ENCODE measurements around the gene ARL1. TPM values are rescaled to one million over a fixed set of nuclear protein-coding genes. Genes with fewer than 3 reads are reported as not detected.
"Not testable (repeated sequence)": the region's sequence is repeated elsewhere in the genome, so short reads cannot be mapped to it uniquely, and the experiment has no call there.

Gene ARL1
- total and polyA plus RNA-seq, 4 donors, result 64.9 to 112 (median 74.3) TPM

DNA sequence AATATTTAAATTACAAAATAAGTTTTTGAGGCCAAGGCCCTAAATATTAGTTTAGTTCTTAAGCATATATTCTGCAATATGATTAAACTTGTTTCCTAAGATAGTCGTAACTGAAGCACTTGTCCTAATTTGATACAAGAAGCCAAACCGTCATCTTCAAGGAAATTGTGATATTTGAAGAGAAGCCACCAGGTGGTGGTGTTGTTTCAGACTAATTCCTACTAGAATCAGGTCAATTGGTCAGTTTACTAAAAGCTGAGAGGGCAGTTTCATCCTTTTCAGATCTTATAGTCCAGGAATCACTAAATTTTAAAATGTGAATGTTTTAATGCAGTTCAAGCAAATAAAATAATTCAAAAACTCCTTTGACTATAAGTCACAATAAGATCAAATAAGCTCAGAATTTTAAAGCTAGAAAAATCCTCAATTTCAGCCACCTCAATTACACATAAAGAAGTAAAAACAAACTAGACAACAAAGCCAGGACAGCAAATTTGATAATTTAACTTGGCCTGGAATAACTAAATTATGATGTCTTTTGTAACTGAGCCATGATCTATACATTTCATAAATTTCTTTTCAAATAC lies 7.1 kb upstream of the ARL1 start:
- no CpG with 5 or more reads among the region's 2 CpGs for WGBS (ENCODE audit: insufficient coverage)
- peak in 5 of 6 donors; percentile 33 to 87 (median 46) for DNase-seq (ENCODE audit: low read depth in 4 of 6, low spot score in 6 of 6)

DNA sequence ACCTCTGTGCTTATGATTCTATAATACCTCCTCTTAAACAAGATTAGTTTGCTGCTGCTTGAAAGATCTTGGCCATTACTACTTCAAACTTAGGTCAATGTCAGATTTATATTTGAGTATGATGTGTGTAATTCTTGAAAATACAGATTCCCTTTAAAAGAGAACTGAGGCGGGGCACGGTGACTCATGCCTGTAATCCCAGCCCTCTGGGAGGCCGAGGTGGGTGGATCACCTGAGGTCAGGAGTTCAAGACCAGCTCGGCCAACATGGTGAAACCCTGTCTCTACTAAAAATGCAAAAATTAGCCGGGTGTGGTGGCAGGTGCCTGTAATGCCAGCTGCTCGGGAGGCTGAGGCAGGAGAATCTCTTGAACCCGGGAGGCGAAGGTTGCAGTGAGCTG lies 2.6 kb upstream of the ARL1 start:
- H3K9me3 ChIP-seq (ENCODE audit: control insufficient read depth, insufficient read depth, low read length); H3K4me3 ChIP-seq (ENCODE audit: low read depth, low read length); H3K36me3 ChIP-seq (ENCODE audit: control insufficient read depth, insufficient read depth, low read length); H3K27ac ChIP-seq (ENCODE audit: low read depth, low read length); H3K27me3 ChIP-seq (ENCODE audit: control insufficient read depth, insufficient read depth, low read length); DNase-seq (ENCODE audit: low read depth in 4 of 6, low spot score in 6 of 6): not testable (repeated sequence)
- WGBS (ENCODE audit: insufficient coverage), result 97% methylated on average over 4 of the region's 8 CpGs
- peaks cover 11% of the 10 kb centered on the region for H3K4me1 ChIP-seq (ENCODE audit: control insufficient read depth, insufficient read depth, low read length)

More for the DNA sequence above, 7.1 kb upstream of the ARL1 start:
- no peak overlapping the region for H3K4me3 ChIP-seq (ENCODE audit: low read depth, low read length)
- no peaks in the 10 kb centered on the region for H3K4me1 ChIP-seq (ENCODE audit: control insufficient read depth, insufficient read depth, low read length)
- H3K27ac ChIP-seq (ENCODE audit: low read depth, low read length), result no peak overlapping the region
- H3K9me3 ChIP-seq (ENCODE audit: control insufficient read depth, insufficient read depth, low read length), result no peaks in the 10 kb centered on the region
- no peaks in the 10 kb centered on the region for H3K27me3 ChIP-seq (ENCODE audit: control insufficient read depth, insufficient read depth, low read length)
- no peaks in the 10 kb centered on the region for H3K36me3 ChIP-seq (ENCODE audit: control insufficient read depth, insufficient read depth, low read length)

DNA sequence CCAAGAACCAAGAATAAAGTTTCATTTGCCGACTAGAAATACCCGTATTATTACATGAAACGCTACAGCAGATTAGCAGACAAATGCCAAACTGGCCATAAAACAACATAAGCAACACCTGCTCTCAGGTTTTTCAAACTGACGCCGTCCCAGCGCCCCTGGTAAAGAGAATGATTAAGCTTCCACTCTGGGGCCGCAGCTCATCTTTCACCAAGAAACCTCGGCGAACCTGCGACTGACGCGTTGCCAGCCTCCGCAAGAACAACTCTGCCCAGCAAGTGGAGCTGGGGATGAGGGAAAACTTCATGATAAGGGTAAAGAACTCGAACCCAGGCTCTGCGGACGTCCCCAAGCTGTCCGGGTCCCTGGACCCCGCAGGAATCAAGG lies 530 bp downstream of the ARL1 start:
- Histone ChIP-seq H3K27me3 (ENCODE audit: control insufficient read depth, insufficient read depth, low read length) (no peaks in the 10 kb centered on the region), H3K36me3 (ENCODE audit: control insufficient read depth, insufficient read depth, low read length) (no peaks in the 10 kb centered on the region), H3K4me1 (ENCODE audit: control insufficient read depth, insufficient read depth, low read length) (peaks cover 11% of the 10 kb centered on the region), H3K27ac (ENCODE audit: low read depth, low read length) (peak overlapping the region; percentile 96), H3K9me3 (ENCODE audit: control insufficient read depth, insufficient read depth, low read length) (no peaks in the 10 kb centered on the region), H3K4me3 (ENCODE audit: low read depth, low read length) (peak overlapping the region; percentile 98)
- peak in 1 of 6 donors; percentile 6 for DNase-seq (ENCODE audit: low read depth in 4 of 6, low spot score in 6 of 6)
- 1% methylated on average over 18 of the region's 18 CpGs for WGBS (ENCODE audit: insufficient coverage)

DNA sequence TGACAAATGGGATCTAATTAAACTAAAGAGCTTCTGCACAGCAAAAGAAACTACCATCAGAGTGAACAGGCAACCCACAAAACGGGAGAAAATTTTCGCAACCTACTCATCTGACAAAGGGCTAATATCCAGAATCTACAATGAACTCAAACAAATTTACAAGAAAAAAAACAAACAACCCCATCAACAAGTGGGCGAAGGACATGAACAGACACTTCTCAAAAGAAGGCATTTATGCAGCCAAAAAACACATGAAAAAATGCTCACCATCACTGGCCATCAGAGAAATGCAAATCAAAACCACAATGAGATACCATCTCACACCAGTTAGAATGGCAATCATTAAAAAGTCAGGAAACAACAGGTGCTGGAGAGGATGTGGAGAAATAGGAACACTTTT lies 16.4 kb downstream of the ARL1 start:
- not testable (repeated sequence) for H3K4me1 ChIP-seq (ENCODE audit: control insufficient read depth, insufficient read depth, low read length); H3K9me3 ChIP-seq (ENCODE audit: control insufficient read depth, insufficient read depth, low read length); H3K36me3 ChIP-seq (ENCODE audit: control insufficient read depth, insufficient read depth, low read length); DNase-seq (ENCODE audit: low read depth in 4 of 6, low spot score in 6 of 6); H3K4me3 ChIP-seq (ENCODE audit: low read depth, low read length); H3K27ac ChIP-seq (ENCODE audit: low read depth, low read length); H3K27me3 ChIP-seq (ENCODE audit: control insufficient read depth, insufficient read depth, low read length)
- WGBS (ENCODE audit: insufficient coverage), result no CpG with 5 or more reads among the region's 3 CpGs

DNA sequence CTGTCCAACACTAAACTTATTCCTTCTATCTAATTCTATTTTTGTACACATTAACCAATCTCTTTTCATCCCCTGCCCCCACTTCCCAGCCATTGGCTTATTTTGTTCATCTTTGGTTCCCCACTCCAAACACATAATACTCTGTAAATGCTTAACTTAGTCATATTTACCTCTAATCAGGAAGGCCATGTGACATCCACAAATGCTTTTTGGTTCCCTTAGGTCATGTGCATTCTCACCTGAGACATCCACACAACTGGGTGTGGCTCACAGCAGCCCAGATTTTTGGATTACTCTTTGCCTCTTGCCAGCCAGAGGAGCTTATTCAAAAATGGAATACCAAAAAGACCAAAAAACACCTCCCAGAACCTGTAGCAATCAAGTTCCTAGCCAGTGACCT lies 28.4 kb downstream of the ARL1 start:
- H3K36me3 ChIP-seq (ENCODE audit: control insufficient read depth, insufficient read depth, low read length), result peaks cover 47% of the 10 kb centered on the region
- H3K27me3 ChIP-seq (ENCODE audit: control insufficient read depth, insufficient read depth, low read length), result no peaks in the 10 kb centered on the region
- no peak for DNase-seq (ENCODE audit: low read depth in 4 of 6, low spot score in 6 of 6)

DNA sequence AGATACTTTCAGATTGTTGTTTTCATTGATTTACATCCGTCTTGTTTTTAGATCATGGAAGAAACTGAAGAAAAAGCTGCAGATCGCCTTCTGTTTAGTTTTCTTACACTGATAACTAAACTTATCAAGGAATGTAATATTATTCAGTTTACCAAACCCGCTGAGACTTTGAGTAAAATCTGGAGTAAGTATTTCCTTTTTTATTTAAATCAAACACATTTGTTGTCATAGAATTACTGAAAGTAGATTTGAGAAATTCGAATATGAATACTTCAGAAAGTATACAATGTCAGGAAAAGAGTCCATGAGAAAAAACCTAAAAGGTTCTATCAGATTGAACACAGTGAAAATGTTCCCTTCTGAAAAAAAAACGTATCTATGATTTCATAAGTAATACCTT lies 32.0 kb downstream of the ARL1 start:
- H3K36me3 ChIP-seq (ENCODE audit: control insufficient read depth, insufficient read depth, low read length), result peaks cover 37% of the 10 kb centered on the region
- WGBS (ENCODE audit: insufficient coverage), result no CpG with 5 or more reads among the region's 5 CpGs
- H3K27ac ChIP-seq (ENCODE audit: low read depth, low read length), result no peak overlapping the region
- H3K4me3 ChIP-seq (ENCODE audit: low read depth, low read length), result no peak overlapping the region
- no peak for DNase-seq (ENCODE audit: low read depth in 4 of 6, low spot score in 6 of 6)
- no peaks in the 10 kb centered on the region for H3K27me3 ChIP-seq (ENCODE audit: control insufficient read depth, insufficient read depth, low read length)
- no peaks in the 10 kb centered on the region for H3K9me3 ChIP-seq (ENCODE audit: control insufficient read depth, insufficient read depth, low read length)
- H3K4me1 ChIP-seq (ENCODE audit: control insufficient read depth, insufficient read depth, low read length), result no peaks in the 10 kb centered on the region

More for the DNA sequence above, 28.4 kb downstream of the ARL1 start:
- Histone ChIP-seq H3K9me3 (ENCODE audit: control insufficient read depth, insufficient read depth, low read length) (no peaks in the 10 kb centered on the region), H3K27ac (ENCODE audit: low read depth, low read length) (no peak overlapping the region), H3K4me3 (ENCODE audit: low read depth, low read length) (no peak overlapping the region), H3K4me1 (ENCODE audit: control insufficient read depth, insufficient read depth, low read length) (no peaks in the 10 kb centered on the region)

DNA sequence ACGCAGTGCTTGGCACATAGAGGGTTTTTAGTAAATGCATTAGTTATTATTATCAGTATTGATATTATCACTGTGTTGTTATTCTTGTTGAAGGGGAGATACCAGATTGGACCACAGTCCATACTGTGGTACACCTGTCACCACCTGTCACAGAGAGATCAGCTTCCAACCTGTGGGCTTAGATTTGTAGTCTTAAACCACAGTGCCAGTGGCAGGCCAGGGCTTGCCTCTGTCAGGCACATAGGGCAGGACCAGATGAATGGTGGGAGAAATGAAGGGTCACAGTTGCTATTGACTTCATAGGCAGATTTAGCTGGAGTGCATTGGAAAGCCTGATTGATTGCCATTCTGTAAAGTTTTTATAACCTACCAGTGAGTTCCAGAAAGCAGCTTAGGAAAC lies 35.1 kb downstream of the ARL1 start:
- H3K4me3 ChIP-seq (ENCODE audit: low read depth, low read length), result no peak overlapping the region
- H3K27ac ChIP-seq (ENCODE audit: low read depth, low read length), result no peak overlapping the region
- WGBS (ENCODE audit: insufficient coverage), result no CpG with 5 or more reads among the region's 1 CpG
- H3K9me3 ChIP-seq (ENCODE audit: control insufficient read depth, insufficient read depth, low read length), result no peaks in the 10 kb centered on the region
- peaks cover 40% of the 10 kb centered on the region for H3K36me3 ChIP-seq (ENCODE audit: control insufficient read depth, insufficient read depth, low read length)
- no peak for DNase-seq (ENCODE audit: low read depth in 4 of 6, low spot score in 6 of 6)
- H3K4me1 ChIP-seq (ENCODE audit: control insufficient read depth, insufficient read depth, low read length), result no peaks in the 10 kb centered on the region
- no peaks in the 10 kb centered on the region for H3K27me3 ChIP-seq (ENCODE audit: control insufficient read depth, insufficient read depth, low read length)

DNA sequence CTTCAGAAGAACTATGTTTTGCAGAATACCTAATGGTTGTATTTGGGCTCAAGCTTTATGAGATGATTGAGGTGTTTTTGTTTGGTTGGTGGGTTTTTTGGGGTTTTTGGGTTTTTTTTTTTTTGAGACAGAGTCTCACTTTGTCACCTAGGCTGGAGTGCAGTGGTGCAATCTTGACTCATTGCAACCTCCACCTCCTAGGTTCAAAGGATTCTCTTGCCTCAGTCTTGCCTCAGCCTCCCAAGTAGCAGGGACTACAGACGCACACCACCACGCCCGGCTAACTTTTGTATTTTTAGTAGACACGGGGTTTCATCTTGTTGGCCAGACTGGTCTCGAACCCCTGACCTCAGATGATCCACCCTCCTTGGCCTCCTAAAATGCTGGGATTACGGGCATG lies 39.6 kb downstream of the ARL1 start:
- Histone ChIP-seq H3K27ac (ENCODE audit: low read depth, low read length) (no peak overlapping the region), H3K9me3 (ENCODE audit: control insufficient read depth, insufficient read depth, low read length) (no peaks in the 10 kb centered on the region), H3K27me3 (ENCODE audit: control insufficient read depth, insufficient read depth, low read length) (no peaks in the 10 kb centered on the region), H3K4me1 (ENCODE audit: control insufficient read depth, insufficient read depth, low read length) (no peaks in the 10 kb centered on the region), H3K4me3 (ENCODE audit: low read depth, low read length) (no peak overlapping the region), H3K36me3 (ENCODE audit: control insufficient read depth, insufficient read depth, low read length) (peaks cover 31% of the 10 kb centered on the region)
- no peak for DNase-seq (ENCODE audit: low read depth in 4 of 6, low spot score in 6 of 6)
- WGBS (ENCODE audit: insufficient coverage), result 100% methylated on average over 5 of the region's 6 CpGs

DNA sequence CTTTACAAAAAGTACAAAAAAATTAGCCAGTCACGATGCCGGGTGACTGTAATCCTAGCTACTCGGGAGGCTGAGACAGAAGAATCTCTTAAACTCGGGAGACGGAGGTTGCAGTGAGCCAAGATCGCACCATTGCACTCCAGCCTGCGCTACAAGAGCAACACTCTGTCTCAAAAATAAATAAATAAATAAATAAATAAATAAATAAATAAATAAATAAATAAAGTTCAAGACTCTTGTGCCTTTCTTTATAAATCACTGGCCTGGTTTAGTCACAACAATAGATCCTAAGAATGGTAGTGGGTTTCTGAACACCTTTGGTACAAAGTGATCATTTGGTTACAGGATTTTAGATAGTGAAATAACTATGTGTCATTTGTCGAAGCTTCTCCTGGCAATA lies 46.1 kb downstream of the ARL1 start:
- Histone ChIP-seq H3K27me3 (ENCODE audit: control insufficient read depth, insufficient read depth, low read length) (no peaks in the 10 kb centered on the region), H3K4me3 (ENCODE audit: low read depth, low read length) (no peak overlapping the region), H3K4me1 (ENCODE audit: control insufficient read depth, insufficient read depth, low read length) (no peaks in the 10 kb centered on the region), H3K27ac (ENCODE audit: low read depth, low read length) (no peak overlapping the region), H3K36me3 (ENCODE audit: control insufficient read depth, insufficient read depth, low read length) (peaks cover 10% of the 10 kb centered on the region), H3K9me3 (ENCODE audit: control insufficient read depth, insufficient read depth, low read length) (no peaks in the 10 kb centered on the region)
- DNase-seq (ENCODE audit: low read depth in 4 of 6, low spot score in 6 of 6), result no peak
- 92% methylated on average over 2 of the region's 8 CpGs for WGBS (ENCODE audit: insufficient coverage)

DNA sequence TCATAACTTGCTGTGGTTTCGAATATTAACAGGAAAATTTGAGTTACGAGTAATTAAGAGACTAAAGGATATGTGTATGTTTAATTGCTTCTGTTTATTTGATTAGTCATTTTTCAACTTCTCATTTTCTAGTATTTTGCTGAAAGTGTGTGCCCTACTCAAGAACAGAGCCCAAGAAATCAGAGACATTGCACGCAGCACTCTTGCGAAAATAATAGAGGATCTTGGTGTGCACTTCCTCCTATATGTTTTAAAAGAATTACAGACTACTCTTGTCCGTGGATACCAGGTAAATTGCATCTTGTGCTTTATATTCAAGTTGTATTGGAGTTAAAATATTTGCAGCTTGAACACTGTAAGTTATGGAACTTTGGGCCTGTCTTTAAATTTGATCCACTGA lies 50.8 kb downstream of the ARL1 start:
- peaks cover 8% of the 10 kb centered on the region for H3K36me3 ChIP-seq (ENCODE audit: control insufficient read depth, insufficient read depth, low read length)
- H3K27me3 ChIP-seq (ENCODE audit: control insufficient read depth, insufficient read depth, low read length), result no peaks in the 10 kb centered on the region
- H3K27ac ChIP-seq (ENCODE audit: low read depth, low read length), result no peak overlapping the region
- no peaks in the 10 kb centered on the region for H3K9me3 ChIP-seq (ENCODE audit: control insufficient read depth, insufficient read depth, low read length)
- no CpG with 5 or more reads among the region's 5 CpGs for WGBS (ENCODE audit: insufficient coverage)
- no peaks in the 10 kb centered on the region for H3K4me1 ChIP-seq (ENCODE audit: control insufficient read depth, insufficient read depth, low read length)
- no peak for DNase-seq (ENCODE audit: low read depth in 4 of 6, low spot score in 6 of 6)
- no peak overlapping the region for H3K4me3 ChIP-seq (ENCODE audit: low read depth, low read length)
